22Rv1 (cell line): Measurements from ENCODE around the gene EML6.

Source experiments
- ZFX ChIP-seq: fragments of 450-650 bp; IDR thresholded peaks from 2 replicates; pipeline ENCODE4 v1.6.1; 2017; ENCODE audit warnings: antibody characterized with exemption, borderline replicate concordance
- TF ChIP-seq, protein P1 (sequence below): fragments of 450-650 bp; IDR thresholded peaks from 2 replicates; pipeline ENCODE4 v1.5.1; 2017; ENCODE audit warnings: mild to moderate bottlenecking

GRCh38 chr2:54918647-54919280 is 195.3 kb downstream of the EML6 start:
- TF ChIP-seq, protein P1, sequence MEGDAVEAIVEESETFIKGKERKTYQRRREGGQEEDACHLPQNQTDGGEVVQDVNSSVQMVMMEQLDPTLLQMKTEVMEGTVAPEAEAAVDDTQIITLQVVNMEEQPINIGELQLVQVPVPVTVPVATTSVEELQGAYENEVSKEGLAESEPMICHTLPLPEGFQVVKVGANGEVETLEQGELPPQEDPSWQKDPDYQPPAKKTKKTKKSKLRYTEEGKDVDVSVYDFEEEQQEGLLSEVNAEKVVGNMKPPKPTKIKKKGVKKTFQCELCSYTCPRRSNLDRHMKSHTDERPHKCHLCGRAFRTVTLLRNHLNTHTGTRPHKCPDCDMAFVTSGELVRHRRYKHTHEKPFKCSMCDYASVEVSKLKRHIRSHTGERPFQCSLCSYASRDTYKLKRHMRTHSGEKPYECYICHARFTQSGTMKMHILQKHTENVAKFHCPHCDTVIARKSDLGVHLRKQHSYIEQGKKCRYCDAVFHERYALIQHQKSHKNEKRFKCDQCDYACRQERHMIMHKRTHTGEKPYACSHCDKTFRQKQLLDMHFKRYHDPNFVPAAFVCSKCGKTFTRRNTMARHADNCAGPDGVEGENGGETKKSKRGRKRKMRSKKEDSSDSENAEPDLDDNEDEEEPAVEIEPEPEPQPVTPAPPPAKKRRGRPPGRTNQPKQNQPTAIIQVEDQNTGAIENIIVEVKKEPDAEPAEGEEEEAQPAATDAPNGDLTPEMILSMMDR, result no peak
- TF ChIP-seq ZFX, result no peak
